Measurements from ENCODE around the gene CACNA1B.

CACNA1B gene

DNA sequence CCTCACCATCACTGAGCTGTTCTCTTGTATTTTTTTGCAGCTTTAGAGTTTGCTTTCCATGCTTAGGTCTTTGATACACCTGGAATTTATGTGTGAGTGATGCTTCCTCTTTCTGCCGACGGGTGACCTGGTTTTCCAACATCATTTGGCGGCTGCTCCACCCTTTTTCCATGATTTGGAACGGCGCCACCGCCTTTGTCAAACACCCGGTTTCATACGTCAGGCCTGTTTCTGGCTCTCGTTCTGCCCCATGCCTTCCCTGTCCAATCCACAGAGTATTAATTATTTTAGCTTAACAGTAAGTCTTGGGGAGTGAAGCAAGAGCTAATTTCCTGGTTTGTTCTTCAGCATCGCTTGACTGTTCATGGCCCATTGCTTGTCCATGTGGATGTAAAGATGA, 30.2 kb downstream of the CACNA1B start:
- H3K4me3 ChIP-seq (ENCODE audit: low read depth, low read length): no peak overlapping the region

DNA sequence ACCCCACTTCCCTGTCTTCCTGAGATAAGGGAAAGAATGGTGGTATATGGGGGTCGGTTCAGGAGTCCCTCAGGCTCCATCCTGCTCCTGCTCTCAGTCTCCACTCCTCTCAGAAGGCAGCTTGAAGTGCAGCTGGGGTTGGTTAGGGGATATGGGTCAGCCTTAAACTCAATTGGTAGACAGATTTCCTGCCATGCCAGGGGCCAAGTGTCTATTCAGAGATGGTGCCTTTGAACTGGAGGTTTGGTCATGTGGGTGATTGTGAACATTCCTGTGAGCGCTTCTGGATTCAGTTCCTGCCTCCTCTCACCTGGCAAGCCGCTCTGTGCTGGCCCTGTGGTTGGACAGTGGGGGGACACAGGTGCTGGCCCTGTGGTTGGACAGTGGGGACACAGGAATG, 35.1 kb downstream of the CACNA1B start:
- no peak overlapping the region for H3K4me3 ChIP-seq (ENCODE audit: low read depth, low read length)
- TF ChIP-seq, protein P1, sequence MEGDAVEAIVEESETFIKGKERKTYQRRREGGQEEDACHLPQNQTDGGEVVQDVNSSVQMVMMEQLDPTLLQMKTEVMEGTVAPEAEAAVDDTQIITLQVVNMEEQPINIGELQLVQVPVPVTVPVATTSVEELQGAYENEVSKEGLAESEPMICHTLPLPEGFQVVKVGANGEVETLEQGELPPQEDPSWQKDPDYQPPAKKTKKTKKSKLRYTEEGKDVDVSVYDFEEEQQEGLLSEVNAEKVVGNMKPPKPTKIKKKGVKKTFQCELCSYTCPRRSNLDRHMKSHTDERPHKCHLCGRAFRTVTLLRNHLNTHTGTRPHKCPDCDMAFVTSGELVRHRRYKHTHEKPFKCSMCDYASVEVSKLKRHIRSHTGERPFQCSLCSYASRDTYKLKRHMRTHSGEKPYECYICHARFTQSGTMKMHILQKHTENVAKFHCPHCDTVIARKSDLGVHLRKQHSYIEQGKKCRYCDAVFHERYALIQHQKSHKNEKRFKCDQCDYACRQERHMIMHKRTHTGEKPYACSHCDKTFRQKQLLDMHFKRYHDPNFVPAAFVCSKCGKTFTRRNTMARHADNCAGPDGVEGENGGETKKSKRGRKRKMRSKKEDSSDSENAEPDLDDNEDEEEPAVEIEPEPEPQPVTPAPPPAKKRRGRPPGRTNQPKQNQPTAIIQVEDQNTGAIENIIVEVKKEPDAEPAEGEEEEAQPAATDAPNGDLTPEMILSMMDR (IDR thresholded peaks at IDR 0.05; ENCODE audit: borderline replicate concordance, insufficient read depth, low read depth, low read length): no peak

More for the DNA sequence above, 30.2 kb downstream of the CACNA1B start:
- TF ChIP-seq, protein P1 (IDR thresholded peaks at IDR 0.05; ENCODE audit: borderline replicate concordance, insufficient read depth, low read depth, low read length): no peak

DNA sequence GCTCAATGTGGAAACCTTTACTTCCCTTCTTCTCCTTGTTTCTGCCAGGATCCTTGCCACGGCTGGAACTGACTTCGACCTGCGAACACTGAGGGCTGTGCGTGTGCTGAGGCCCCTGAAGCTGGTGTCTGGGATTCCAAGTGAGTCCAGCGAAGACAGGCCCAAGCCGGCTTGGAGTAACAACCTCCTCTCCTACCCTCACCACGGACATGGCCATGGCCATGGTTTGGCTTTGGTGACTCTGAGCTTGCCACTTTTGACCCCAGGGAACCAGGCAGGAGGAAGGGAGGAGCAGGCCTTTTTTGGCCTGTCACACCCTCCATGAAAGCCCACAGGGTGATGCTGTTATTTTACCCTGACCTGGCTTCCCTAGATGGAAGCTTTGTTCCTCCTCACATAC, 35.5 kb downstream of the CACNA1B start:
- TF ChIP-seq, protein P1 (IDR thresholded peaks at IDR 0.05; ENCODE audit: borderline replicate concordance, insufficient read depth, low read depth, low read length): no peak

DNA sequence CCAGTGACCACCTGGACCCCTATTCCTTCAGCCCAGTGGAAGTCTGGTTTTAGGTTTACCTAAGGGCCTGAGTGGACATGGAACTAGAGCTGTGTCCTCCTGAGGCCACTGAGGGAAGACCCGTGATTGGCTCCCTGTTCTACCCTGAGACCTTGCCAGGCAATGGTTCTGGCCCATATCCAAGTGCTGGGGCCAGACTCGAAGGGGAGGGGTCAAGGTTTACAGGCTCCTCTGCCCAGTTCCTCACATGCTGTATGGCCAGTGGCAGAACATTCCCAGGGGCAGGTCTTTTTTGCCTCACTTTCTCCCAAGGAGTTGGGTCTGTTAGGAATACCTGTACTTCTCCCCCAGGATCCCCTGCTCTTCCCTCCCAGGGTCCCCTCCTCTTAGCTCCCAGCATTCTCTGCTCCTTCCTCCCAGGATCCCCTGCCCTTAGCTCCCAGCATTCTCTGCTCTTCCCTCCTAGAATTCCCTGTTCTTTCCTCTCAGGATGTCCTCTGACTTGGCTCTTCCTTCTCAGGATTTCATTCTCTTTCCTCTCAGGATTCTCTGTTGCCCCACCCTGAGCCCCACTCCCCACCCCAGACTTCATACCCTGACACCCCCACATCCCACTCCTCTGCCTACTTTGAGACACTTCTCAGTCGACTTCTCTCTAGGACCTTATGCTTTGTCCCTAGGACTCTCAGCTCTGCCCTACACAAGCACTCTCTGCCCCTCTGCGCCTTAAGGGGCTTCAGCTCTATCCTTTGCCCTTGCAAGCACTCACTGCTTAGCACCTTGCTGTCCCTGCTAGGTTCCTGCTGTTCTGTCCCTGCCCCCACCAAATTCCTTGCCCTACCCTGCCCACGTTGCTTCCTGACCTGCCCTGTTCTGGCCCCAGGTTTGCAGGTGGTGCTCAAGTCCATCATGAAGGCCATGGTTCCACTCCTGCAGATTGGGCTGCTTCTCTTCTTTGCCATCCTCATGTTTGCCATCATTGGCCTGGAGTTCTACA, 36.5 kb downstream of the CACNA1B start:
- TF ChIP-seq, protein P1 (IDR thresholded peaks at IDR 0.05; ENCODE audit: borderline replicate concordance, insufficient read depth, low read depth, low read length): no peak
- no peak overlapping the region for H3K4me3 ChIP-seq (ENCODE audit: low read depth, low read length)

More for the DNA sequence above, 35.5 kb downstream of the CACNA1B start:
- no peak overlapping the region for H3K4me3 ChIP-seq (ENCODE audit: low read depth, low read length)

DNA sequence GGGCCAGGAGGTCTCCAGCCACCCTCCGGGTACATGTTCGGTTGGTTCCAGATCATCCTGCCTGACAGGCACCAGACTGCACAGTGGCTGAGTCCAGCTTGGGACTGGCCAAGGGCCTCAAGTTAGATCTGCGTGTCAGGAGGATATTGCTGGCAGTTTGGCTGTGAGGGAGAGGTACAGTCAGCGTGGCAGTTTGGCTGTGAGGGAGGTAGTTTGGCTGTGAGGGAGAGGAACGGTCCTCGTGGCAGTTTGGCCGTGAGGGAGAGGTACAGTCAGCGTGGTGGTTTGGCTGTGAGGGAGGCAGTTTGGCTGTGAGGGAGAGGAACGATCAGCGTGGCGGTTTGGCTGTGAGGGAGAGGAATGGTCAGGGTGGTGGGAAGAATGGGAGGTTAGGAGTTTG, 39.0 kb downstream of the CACNA1B start:
- no peak overlapping the region for H3K4me3 ChIP-seq (ENCODE audit: low read depth, low read length)
- TF ChIP-seq, protein P1 (IDR thresholded peaks at IDR 0.05; ENCODE audit: borderline replicate concordance, insufficient read depth, low read depth, low read length): no peak

DNA sequence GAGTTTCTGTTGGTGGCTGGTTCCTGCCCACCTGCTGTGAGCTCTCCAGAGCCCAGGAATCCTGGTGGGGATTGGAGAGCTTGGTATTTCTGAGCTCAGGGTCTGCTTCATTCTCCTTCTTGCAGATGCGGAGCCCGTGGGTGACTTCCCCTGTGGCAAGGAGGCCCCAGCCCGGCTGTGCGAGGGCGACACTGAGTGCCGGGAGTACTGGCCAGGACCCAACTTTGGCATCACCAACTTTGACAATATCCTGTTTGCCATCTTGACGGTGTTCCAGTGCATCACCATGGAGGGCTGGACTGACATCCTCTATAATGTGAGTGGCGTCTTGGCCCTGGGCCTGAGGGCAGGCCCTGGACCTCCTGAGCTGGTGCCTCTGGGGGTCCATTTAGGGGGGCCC, 39.5 kb downstream of the CACNA1B start:
- TF ChIP-seq, protein P1 (IDR thresholded peaks at IDR 0.05; ENCODE audit: borderline replicate concordance, insufficient read depth, low read depth, low read length): no peak
- no peak overlapping the region for H3K4me3 ChIP-seq (ENCODE audit: low read depth, low read length)

DNA sequence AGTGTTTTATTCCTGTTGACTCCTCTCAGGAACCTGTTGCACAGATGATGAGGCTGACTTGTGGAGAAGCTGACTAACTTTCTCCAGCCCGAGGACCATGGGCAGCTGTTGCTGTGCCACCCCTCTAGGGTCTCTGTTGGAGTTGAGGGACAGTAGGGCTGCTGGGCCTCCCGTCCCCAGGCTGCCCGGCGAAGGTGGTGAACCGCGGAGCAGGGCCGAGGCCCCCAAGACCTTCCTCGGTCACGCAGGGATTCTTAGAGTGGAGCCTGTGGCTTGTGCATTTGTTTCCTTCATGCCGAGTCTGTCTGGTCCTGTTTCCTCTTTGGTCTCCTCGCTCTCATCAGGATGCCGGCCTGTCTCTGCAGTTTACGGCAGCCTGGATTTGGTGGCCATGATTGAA, 40.2 kb downstream of the CACNA1B start:
- H3K4me3 ChIP-seq (ENCODE audit: low read depth, low read length): no peak overlapping the region
- TF ChIP-seq, protein P1 (IDR thresholded peaks at IDR 0.05; ENCODE audit: borderline replicate concordance, insufficient read depth, low read depth, low read length): no peak
